HG02623 (cell line): ENCODE results near the gene HFM1.

Experiments
- ATAC-seq: cut with Tn5 transposase; IDR thresholded peaks from one replicate; pipeline ENCODE4 v1.9.1; 2021; ENCODE audit warnings: moderate library complexity; ENCODE audit not compliant: unreplicated experiment

Gene HFM1

DNA sequence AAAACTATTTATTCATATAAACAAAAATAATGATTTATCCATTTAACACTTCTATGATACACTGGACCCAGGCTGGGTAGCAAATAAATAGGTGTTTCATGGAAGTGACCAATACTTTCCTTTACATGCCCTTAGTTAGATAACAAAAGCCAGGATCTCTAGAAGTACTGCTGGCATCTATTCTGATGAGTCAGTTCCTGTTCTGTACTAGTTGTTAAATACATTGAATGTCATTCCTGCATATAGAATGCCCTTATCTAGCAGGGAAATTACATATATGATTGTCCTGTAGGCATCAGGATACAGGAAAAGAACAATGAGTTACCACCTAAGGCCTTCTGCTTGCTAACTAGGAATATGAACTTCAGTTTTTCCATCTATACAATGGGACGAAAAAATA is 130.8 kb downstream of the HFM1 start:
- ATAC-seq = no peak

DNA sequence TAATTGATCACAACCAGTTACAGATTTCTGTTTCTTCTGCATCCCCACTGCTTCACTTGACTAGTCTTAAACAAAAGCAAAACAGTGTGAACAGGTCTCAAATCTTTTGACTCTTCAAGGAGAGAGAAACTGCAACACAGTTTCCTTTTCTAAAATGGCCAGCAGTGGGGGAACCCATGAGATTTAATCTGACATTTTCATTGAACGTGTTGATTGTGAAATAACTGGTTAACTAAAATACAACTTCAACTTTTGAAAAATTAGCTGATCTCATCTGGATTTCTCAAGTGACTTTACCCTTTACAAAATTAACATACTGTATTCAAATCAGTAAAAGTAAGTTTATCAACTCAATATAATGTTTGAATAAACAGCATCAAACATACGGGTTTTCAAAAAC is 143.0 kb downstream of the HFM1 start:
- ATAC-seq = no peak

DNA sequence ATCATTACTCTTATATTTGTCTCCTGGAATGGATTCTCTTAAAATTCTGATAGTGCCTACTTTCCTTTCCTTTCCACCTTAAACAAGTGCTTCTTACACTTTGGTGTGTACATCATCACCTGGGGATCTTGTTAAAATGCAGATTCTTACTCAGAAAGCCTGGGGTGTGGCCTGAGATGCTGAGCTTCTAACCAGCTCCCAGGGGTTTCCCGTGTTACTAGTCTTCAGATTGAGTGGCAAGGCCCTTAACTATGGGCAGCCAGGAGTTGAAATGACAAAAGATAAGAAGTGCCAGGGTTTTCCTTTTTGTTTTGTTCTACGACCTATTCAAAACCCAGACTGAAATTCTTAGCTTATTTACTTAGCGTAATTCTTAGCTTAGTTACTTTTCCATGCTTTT is 159.2 kb downstream of the HFM1 start:
- no peak for ATAC-seq

DNA sequence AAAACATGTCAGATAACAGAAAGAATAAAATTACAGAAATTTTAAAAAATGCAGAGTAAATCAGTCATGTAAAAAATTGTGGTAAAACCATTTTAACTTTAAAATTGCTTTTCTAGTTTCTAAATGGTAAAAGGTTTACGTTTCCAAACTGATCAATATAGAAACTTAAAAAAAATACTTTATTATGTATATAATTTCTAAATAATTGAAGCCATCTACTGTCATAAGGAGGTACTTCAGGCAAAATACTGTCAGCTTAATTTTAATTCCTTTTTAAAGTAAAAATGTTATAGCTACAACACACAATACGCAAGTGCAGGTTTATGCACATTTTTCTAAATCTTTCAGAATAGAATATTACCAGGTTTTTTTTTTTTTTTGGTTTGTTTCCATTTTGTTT is 159.9 kb downstream of the HFM1 start:
- ATAC-seq = no peak

DNA sequence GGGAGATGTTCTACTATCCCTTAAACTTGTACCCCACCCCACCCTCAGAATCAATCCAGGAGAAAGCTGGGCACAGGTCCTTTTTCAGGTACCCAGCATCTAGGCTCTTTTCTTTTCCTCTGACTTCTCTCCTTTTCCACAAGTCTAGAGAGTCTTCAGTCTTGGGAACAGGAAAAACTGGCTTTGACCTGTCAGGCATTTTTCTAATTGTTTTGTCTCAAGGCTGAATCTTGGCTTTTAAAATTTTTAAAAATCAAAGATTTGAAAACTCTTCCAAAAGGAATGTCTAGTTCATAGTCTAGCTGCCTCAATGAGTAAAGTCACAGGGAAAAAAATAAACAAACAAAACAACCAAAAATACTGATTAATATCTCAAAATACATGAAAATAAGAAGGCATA is 161.5 kb downstream of the HFM1 start:
- ATAC-seq = no peak

DNA sequence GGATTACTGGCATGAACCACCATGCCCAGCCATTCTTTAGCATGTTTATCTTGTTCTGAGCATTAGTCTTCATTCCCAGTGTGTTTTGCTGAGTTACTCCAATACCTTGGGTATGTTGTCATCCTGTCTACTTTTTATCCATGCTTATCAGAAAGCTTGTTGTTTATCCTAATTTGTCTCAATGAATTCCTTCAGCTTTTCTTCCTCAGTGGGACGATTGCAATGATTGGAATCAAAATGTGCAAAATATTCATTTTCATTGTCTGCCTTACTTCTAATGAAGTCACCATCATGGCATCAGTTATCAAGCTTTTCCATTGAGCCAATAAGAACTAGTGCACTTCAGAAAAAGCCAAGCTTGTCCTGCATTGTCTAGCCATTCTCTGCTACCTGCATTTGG is 170.5 kb downstream of the HFM1 start:
- no peak for ATAC-seq

DNA sequence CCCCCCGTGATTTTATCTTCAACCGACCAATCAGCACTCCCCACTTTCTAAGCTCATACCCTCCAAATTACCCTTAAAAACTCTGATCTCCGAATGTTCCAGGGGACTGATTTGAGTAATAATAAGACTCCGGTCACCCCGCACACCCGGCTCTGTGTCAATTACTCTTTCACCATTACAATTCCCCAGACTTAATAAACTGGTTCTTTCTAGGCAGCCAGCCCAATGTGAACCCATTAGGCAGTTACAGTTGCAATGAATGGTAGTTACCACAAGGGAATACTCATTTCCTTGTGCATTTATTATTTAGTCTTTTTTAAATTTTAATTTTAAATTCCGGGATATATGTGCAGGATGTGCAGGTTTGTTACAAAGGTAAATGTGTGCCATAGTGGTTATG is 177.9 kb downstream of the HFM1 start:
- ATAC-seq = no peak

DNA sequence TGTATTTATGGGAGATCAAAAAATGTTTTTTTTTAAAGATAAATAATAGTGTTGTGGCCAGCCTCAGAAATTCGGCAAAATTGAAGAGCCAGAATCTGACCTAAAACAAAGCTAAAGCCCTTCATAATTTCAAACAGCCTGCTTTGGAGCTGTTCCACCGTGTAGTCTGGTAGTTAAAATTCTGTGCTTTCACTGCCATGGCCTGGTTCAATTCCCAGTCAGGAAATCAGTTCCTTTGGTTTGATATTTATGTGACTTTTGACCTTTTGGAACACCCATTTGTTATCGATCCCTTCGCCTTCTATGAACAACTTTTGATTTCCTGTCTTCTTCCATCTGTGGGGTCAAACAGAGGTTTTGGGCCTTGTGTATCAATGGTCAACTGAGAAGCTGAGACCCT is 179.8 kb downstream of the HFM1 start:
- no peak for ATAC-seq

DNA sequence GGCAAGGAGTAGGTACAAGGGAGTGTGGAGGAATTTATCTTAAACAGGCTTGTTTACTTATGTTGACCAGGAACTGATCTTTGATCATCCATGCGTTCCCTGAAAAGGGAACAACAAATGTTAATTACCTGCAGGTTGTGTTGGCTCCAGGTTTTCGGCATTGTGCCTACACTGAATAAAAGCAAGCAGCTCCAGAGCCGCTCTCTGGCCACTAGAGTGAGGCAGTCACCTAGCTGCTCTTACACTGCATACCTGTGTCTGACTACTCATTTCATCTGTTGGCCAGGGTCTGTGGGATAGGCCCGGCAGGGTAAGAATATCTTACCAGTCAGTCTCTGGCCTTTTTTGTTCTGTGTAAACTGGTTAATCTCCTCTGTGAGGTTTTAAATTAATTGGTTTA is 183.6 kb downstream of the HFM1 start:
- no peak for ATAC-seq

DNA sequence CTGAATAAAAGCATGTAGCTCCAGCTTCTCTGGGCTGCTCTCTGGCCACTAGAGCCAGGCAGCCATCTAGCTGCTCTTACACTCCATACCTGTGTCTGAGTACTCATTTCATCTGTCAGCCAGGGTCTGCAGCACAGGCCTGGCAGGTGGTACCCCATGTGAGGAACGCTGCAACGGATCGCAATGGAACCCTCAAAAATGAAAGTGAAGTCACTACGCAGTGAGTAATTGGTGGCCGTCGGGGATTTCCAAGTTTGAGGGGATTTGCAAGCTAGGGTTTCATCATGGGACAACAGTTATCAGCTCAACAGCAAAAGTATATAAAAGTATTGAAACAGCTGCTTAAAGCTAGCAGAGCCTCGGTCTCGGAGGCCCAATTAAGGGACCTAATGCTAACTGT is 186.7 kb downstream of the HFM1 start:
- ATAC-seq = no peak
